SK-N-SH treated with all-trans-retinoic acid at 6 μM for 48 hours (cell line): ENCODE measurements around the gene KIAA1328.

Source experiments
- ATAC-seq: fragments of 200-7000 bp; cut with Tn5 transposase; 3 replicates; pipeline ENCODE4 v1.9.1; 2020; ENCODE audit warnings: mild to moderate bottlenecking, moderate library complexity
- BACH2 ChIP-seq: fragments of 250-450 bp; sonication (Bioruptor Pico); IDR thresholded peaks from 2 replicates; pipeline ENCODE4 v1.9.0; 2021; ENCODE audit warnings: mild to moderate bottlenecking, borderline replicate concordance
- CSDC2 ChIP-seq: fragments of 250-450 bp; sonication (Bioruptor Pico); IDR thresholded peaks from 2 replicates; pipeline ENCODE4 v1.5.0; 2020; ENCODE audit warnings: mild to moderate bottlenecking, moderate library complexity
- ESRRG ChIP-seq: fragments of 250-450 bp; sonication (Bioruptor Pico); IDR thresholded peaks from 2 replicates; pipeline ENCODE4 v1.6.1; 2021; ENCODE audit warnings: mild to moderate bottlenecking
- GLIS3 ChIP-seq: fragments of 250-450 bp; sonication (Bioruptor Pico); IDR thresholded peaks from 2 replicates; pipeline ENCODE4 v1.5.0; 2020; ENCODE audit warnings: mild to moderate bottlenecking, moderate library complexity
- ISL1 ChIP-seq: fragments of 250-450 bp; sonication (Bioruptor Pico); IDR thresholded peaks from 2 replicates; pipeline ENCODE4 v2.1.2; 2022; ENCODE audit warnings: mild to moderate bottlenecking, moderate library complexity
- OSR1 ChIP-seq: fragments of 250-450 bp; sonication (Bioruptor Pico); IDR thresholded peaks from 2 replicates; pipeline ENCODE4 v1.8.0; 2022; ENCODE audit warnings: moderate library complexity, mild to moderate bottlenecking, inconsistent platforms
- PPARA ChIP-seq: fragments of 250-450 bp; sonication (Bioruptor Pico); IDR thresholded peaks from 2 replicates; pipeline ENCODE4 v1.5.0; 2020; ENCODE audit warnings: mild to moderate bottlenecking, borderline replicate concordance
- RARB ChIP-seq: fragments of 250-450 bp; sonication (Bioruptor Pico); IDR thresholded peaks from 2 replicates; pipeline ENCODE4 v1.8.0; 2021; ENCODE audit warnings: mild to moderate bottlenecking, moderate library complexity
- SNAI2 ChIP-seq: fragments of 250-450 bp; sonication (Bioruptor Pico); IDR thresholded peaks from 2 replicates; pipeline ENCODE4 v1.5.0; 2020; ENCODE audit warnings: mild to moderate bottlenecking, moderate library complexity
- TCF4 ChIP-seq: fragments of 250-450 bp; sonication (Bioruptor Pico); IDR thresholded peaks from 2 replicates; pipeline ENCODE4 v1.8.0; 2021; ENCODE audit warnings: mild to moderate bottlenecking, moderate library complexity, borderline replicate concordance
- TOX ChIP-seq: fragments of 250-450 bp; sonication (Bioruptor Pico); IDR thresholded peaks from 2 replicates; pipeline ENCODE4 v1.8.0; 2021; ENCODE audit warnings: mild to moderate bottlenecking, moderate library complexity, borderline replicate concordance
- ZC3H10 ChIP-seq: fragments of 250-450 bp; sonication (Bioruptor Pico); IDR thresholded peaks from 2 replicates; pipeline ENCODE4 v1.5.1; 2021; ENCODE audit warnings: mild to moderate bottlenecking, moderate library complexity
- ZFP3 ChIP-seq: fragments of 250-450 bp; sonication (Bioruptor Pico); IDR thresholded peaks from 2 replicates; pipeline ENCODE4 v1.5.0; 2020; ENCODE audit warnings: mild to moderate bottlenecking, moderate library complexity
- ZNF70 ChIP-seq: fragments of 450-650 bp; formaldehyde crosslinking; IDR thresholded peaks from 2 replicates; pipeline ENCODE4 v1.5.0; 2020; ENCODE audit warnings: mild to moderate bottlenecking, moderate library complexity
- ZNF8 ChIP-seq: fragments of 450-650 bp; formaldehyde crosslinking; IDR thresholded peaks from 2 replicates; pipeline ENCODE4 v1.5.0; 2020; ENCODE audit warnings: mild to moderate bottlenecking, moderate library complexity
- TF ChIP-seq, protein P1 (sequence below): fragments of 250-450 bp; sonication (Bioruptor Pico); IDR thresholded peaks from 2 replicates; pipeline ENCODE4 v1.5.1; 2020; ENCODE audit warnings: low read depth, mild to moderate bottlenecking, moderate library complexity
- TF ChIP-seq, protein P2 (sequence below): fragments of 250-450 bp; sonication (Bioruptor Pico); IDR thresholded peaks from 2 replicates; pipeline ENCODE4 v1.8.0; 2021; ENCODE audit warnings: low read depth, mild to moderate bottlenecking, moderate library complexity, borderline replicate concordance
- TF ChIP-seq, protein P3 (sequence below): fragments of 250-450 bp; sonication (Bioruptor Pico); IDR thresholded peaks from 2 replicates; pipeline ENCODE4 v1.5.0; 2020; ENCODE audit warnings: mild to moderate bottlenecking, moderate library complexity

Gene KIAA1328

DNA sequence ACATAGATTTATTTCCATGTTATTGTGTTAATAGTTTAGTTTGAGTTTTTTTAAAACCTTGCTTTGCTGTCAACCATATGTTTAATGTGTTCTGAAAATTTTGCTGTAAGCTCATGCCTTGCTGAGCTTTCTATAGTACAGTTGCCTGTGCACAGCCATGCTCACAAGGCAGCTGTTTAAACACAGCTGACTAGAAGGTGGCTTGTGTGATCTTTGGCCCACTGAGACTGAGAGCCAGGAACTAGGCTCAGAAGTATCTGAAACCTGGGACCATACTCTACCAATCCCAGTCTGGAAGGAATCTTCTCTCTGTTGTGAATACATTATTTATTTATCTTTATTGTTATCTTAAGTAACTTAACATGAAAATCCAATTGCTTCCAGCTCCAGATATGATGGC lies 350.5 kb downstream of the KIAA1328 start:
- no peak for ATAC-seq
- no peak for TF ChIP-seq BACH2 (CRISPR knock-in tag)
- TF ChIP-seq TOX, result no peak
- no peak for TF ChIP-seq TCF4 (CRISPR knock-in tag)
- no peak for TF ChIP-seq GLIS3 (CRISPR knock-in tag)
- no peak for TF ChIP-seq PPARA (CRISPR knock-in tag)
- no peak for TF ChIP-seq ISL1 (CRISPR knock-in tag)
- TF ChIP-seq OSR1 (CRISPR knock-in tag), result no peak
- no peak for TF ChIP-seq SNAI2 (CRISPR knock-in tag)
- TF ChIP-seq, protein P1, sequence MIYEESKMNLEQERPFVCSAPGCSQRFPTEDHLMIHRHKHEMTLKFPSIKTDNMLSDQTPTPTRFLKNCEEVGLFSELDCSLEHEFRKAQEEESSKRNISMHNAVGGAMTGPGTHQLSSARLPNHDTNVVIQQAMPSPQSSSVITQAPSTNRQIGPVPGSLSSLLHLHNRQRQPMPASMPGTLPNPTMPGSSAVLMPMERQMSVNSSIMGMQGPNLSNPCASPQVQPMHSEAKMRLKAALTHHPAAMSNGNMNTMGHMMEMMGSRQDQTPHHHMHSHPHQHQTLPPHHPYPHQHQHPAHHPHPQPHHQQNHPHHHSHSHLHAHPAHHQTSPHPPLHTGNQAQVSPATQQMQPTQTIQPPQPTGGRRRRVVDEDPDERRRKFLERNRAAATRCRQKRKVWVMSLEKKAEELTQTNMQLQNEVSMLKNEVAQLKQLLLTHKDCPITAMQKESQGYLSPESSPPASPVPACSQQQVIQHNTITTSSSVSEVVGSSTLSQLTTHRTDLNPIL (CRISPR knock-in tag), result no peak
- TF ChIP-seq ZC3H10 (CRISPR knock-in tag), result no peak
- TF ChIP-seq ZNF8 (CRISPR knock-in tag), result no peak
- TF ChIP-seq RARB, result no peak
- TF ChIP-seq ZFP3, result no peak
- no peak for TF ChIP-seq CSDC2 (CRISPR knock-in tag)
- no peak for TF ChIP-seq ESRRG (CRISPR knock-in tag)
- TF ChIP-seq, protein P2, sequence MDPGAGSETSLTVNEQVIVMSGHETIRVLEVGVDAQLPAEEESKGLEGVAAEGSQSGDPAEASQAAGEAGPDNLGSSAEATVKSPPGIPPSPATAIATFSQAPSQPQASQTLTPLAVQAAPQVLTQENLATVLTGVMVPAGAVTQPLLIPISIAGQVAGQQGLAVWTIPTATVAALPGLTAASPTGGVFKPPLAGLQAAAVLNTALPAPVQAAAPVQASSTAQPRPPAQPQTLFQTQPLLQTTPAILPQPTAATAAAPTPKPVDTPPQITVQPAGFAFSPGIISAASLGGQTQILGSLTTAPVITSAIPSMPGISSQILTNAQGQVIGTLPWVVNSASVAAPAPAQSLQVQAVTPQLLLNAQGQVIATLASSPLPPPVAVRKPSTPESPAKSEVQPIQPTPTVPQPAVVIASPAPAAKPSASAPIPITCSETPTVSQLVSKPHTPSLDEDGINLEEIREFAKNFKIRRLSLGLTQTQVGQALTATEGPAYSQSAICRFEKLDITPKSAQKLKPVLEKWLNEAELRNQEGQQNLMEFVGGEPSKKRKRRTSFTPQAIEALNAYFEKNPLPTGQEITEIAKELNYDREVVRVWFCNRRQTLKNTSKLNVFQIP, result no peak

DNA sequence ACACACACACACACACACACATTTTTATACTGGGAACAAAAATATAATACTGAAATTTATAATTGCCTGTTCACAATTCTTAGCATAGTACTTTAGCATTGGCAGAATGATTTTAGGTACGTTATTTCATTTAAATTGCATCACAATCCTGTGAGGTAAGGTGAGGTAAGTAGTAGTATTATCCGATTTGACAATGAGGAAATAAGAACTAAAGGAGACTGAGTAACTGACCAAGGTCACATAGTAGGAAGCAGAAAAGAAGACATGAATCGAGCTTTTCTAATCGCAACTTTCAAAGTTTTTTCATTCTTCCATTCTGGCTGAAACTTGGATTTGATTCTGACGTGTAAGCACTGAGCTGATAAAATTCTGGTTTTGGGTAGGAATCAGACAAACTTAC lies 351.2 kb downstream of the KIAA1328 start:
- no peak for TF ChIP-seq PPARA (CRISPR knock-in tag)
- TF ChIP-seq OSR1 (CRISPR knock-in tag), result no peak
- TF ChIP-seq ZFP3, result no peak
- no peak for TF ChIP-seq ZC3H10 (CRISPR knock-in tag)
- no peak for TF ChIP-seq ISL1 (CRISPR knock-in tag)
- no peak for TF ChIP-seq CSDC2 (CRISPR knock-in tag)
- TF ChIP-seq, protein P2, result no peak
- TF ChIP-seq ZNF8 (CRISPR knock-in tag), result no peak
- TF ChIP-seq, protein P3, sequence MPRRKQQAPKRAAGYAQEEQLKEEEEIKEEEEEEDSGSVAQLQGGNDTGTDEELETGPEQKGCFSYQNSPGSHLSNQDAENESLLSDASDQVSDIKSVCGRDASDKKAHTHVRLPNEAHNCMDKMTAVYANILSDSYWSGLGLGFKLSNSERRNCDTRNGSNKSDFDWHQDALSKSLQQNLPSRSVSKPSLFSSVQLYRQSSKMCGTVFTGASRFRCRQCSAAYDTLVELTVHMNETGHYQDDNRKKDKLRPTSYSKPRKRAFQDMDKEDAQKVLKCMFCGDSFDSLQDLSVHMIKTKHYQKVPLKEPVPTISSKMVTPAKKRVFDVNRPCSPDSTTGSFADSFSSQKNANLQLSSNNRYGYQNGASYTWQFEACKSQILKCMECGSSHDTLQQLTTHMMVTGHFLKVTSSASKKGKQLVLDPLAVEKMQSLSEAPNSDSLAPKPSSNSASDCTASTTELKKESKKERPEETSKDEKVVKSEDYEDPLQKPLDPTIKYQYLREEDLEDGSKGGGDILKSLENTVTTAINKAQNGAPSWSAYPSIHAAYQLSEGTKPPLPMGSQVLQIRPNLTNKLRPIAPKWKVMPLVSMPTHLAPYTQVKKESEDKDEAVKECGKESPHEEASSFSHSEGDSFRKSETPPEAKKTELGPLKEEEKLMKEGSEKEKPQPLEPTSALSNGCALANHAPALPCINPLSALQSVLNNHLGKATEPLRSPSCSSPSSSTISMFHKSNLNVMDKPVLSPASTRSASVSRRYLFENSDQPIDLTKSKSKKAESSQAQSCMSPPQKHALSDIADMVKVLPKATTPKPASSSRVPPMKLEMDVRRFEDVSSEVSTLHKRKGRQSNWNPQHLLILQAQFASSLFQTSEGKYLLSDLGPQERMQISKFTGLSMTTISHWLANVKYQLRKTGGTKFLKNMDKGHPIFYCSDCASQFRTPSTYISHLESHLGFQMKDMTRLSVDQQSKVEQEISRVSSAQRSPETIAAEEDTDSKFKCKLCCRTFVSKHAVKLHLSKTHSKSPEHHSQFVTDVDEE, result no peak
- no peak for TF ChIP-seq ZNF70 (CRISPR knock-in tag)
- TF ChIP-seq BACH2 (CRISPR knock-in tag), result no peak
- ATAC-seq, result no peak

DNA sequence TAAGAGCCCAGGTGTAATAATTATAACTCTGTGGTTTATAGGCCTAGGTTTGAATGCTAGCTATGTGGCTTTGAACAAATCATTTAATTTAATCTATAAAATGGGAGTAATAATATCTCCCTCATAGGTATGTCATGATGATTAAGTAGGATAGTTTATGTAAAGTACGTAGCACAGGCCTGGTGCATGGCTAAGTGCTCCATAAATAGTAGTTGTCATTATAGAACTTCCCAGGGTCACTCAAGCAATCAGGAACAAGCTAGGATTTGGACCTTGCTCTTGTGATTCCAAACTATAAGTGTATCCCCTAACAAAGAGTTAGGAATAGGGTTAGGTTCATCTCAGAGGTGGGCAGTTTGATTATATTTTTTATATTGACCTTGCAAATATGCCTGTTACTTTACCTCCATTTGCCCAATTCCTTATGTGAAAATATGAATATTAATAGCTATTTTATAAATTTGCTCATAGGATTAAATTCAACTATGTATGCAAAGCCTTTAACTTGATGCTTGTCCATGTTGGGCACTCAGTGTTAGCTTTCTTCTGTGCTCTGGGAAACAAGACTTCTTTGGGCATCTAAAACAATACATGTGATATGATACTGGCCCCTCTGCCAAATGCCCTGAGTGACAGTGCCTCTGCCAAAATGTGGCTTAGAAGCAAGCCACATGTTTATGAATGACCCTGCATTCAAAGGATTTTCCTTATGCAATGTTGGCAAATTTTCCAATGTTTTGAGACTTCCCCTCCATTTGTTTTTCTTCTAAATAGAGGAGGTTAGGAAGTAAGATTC lies 353.6 kb downstream of the KIAA1328 start:
- ATAC-seq, result no peak
- TF ChIP-seq ZFP3, result no peak
- TF ChIP-seq, protein P1 (CRISPR knock-in tag), result no peak
- TF ChIP-seq ISL1 (CRISPR knock-in tag), result no peak
